ENCODE data around the gene GLT8D2.

The GLT8D2 gene

GRCh38 chr12:104091136-104091535 lies 41.1 kb upstream of the GLT8D2 start:
- Histone ChIP-seq H3K18ac (ENCODE audit: low read length) (peak overlapping the region; percentile 13), H3K27ac (replicated peaks; ENCODE audit: low read length) (peak overlapping the region; percentile 19), H3K4me3 (ENCODE audit: low read length in 2 of 2) (no peak overlapping the region), H3K4me2 (ENCODE audit: insufficient read depth, low read length, poor library complexity, severe bottlenecking) (no peak overlapping the region), H2AK5ac (ENCODE audit: low read depth, low read length) (no peak overlapping the region), H2BK120ac (ENCODE audit: low read depth, low read length) (no peak overlapping the region), H3K4ac (ENCODE audit: low read length) (no peak overlapping the region), H3K36me3 (replicated peaks in 1 of 2; ENCODE audit: control insufficient read depth in 2 of 2, insufficient read depth in 2 of 2, low read length in 2 of 2) (peaks cover 0 to 25% of the 10 kb centered on the region in 2 donors), H2BK15ac (ENCODE audit: low read length) (no peak overlapping the region), H2BK5ac (ENCODE audit: low read length) (no peak overlapping the region), H3K4me1 (ENCODE audit: control insufficient read depth in 2 of 2, insufficient read depth in 1 of 2, low read depth in 1 of 2, low read length in 2 of 2) (peaks cover 0 to 2% of the 10 kb centered on the region in 2 donors), H3K79me1 (ENCODE audit: low read depth, low read length) (no peaks in the 10 kb centered on the region), H3K9ac (ENCODE audit: low read depth, low read length, poor library complexity) (no peak overlapping the region), H3K14ac (ENCODE audit: low read length) (no peak overlapping the region), H2BK12ac (ENCODE audit: low read length) (no peak overlapping the region), H4K8ac (ENCODE audit: low read depth, low read length) (peak overlapping the region; percentile 65), H3K9me3 (replicated peaks in 1 of 2; ENCODE audit: control insufficient read depth in 2 of 2, insufficient read depth in 1 of 2, low read depth in 1 of 2, low read length in 2 of 2) (no peaks in the 10 kb centered on the region), H4K91ac (ENCODE audit: low read depth, low read length, poor library complexity) (no peak overlapping the region), H3K27me3 (ENCODE audit: control insufficient read depth in 3 of 3, insufficient read depth in 3 of 3, low read depth in 1 of 3, low read length in 3 of 3) (no peaks in the 10 kb centered on the region), H3K23ac (ENCODE audit: low read depth, low read length, poor library complexity) (no peak overlapping the region), H2AFZ (ENCODE audit: low read length) (no peak overlapping the region)
- no peak for DNase-seq (ENCODE audit: low spot score)
- WGBS, 2 donors (ENCODE audit: extremely low coverage in 2 of 2, insufficient read length in 2 of 2, insufficient replicate concordance in 1 of 2): no CpG with 5 or more reads among the region's 4 CpGs

- Histone ChIP-seq H2BK120ac (ENCODE audit: low read depth, low read length) (no peak overlapping the region), H3K79me1 (ENCODE audit: low read depth, low read length) (no peaks in the 10 kb centered on the region), H3K9me3 (replicated peaks in 1 of 2; ENCODE audit: control insufficient read depth in 2 of 2, insufficient read depth in 1 of 2, low read depth in 1 of 2, low read length in 2 of 2) (no peaks in the 10 kb centered on the region), H3K23ac (ENCODE audit: low read depth, low read length, poor library complexity) (no peak overlapping the region), H2AK5ac (ENCODE audit: low read depth, low read length) (no peak overlapping the region), H2AFZ (ENCODE audit: low read length) (no peak overlapping the region), H2BK15ac (ENCODE audit: low read length) (no peak overlapping the region), H3K4ac (ENCODE audit: low read length) (no peak overlapping the region), H3K36me3 (replicated peaks in 1 of 2; ENCODE audit: control insufficient read depth in 2 of 2, insufficient read depth in 2 of 2, low read length in 2 of 2) (peaks cover 0 to 25% of the 10 kb centered on the region in 2 donors), H3K9ac (ENCODE audit: low read depth, low read length, poor library complexity) (no peak overlapping the region), H3K4me3 (ENCODE audit: low read length in 2 of 2) (no peak overlapping the region), H4K91ac (ENCODE audit: low read depth, low read length, poor library complexity) (no peak overlapping the region), H2BK12ac (ENCODE audit: low read length) (no peak overlapping the region), H3K27ac (replicated peaks; ENCODE audit: low read length) (peak overlapping the region; percentile 19), H3K4me2 (ENCODE audit: insufficient read depth, low read length, poor library complexity, severe bottlenecking) (no peak overlapping the region), H2BK5ac (ENCODE audit: low read length) (no peak overlapping the region), H3K4me1 (ENCODE audit: control insufficient read depth in 2 of 2, insufficient read depth in 1 of 2, low read depth in 1 of 2, low read length in 2 of 2) (peaks cover 0 to 2% of the 10 kb centered on the region in 2 donors), H3K14ac (ENCODE audit: low read length) (no peak overlapping the region), H3K27me3 (ENCODE audit: control insufficient read depth in 3 of 3, insufficient read depth in 3 of 3, low read depth in 1 of 3, low read length in 3 of 3) (no peaks in the 10 kb centered on the region), H3K18ac (ENCODE audit: low read length) (no peak overlapping the region), H4K8ac (ENCODE audit: low read depth, low read length) (no peak overlapping the region)
- WGBS, 2 donors (ENCODE audit: extremely low coverage in 2 of 2, insufficient read length in 2 of 2, insufficient replicate concordance in 1 of 2): no CpG with 5 or more reads among the region's 1 CpG
- no peak for DNase-seq (ENCODE audit: low spot score)
Measured at GRCh38 chr12:104090685-104091084, 40.7 kb upstream of the GLT8D2 start.

- H3K9me3 ChIP-seq (replicated peaks in 1 of 2; ENCODE audit: control insufficient read depth in 2 of 2, insufficient read depth in 1 of 2, low read depth in 1 of 2, low read length in 2 of 2): no peaks in the 10 kb centered on the region
- no peak overlapping the region for H2AK5ac ChIP-seq (ENCODE audit: low read depth, low read length)
- H2AFZ ChIP-seq (ENCODE audit: low read length): no peak overlapping the region
- no peak overlapping the region for H3K14ac ChIP-seq (ENCODE audit: low read length)
- H4K91ac ChIP-seq (ENCODE audit: low read depth, low read length, poor library complexity): no peak overlapping the region
- no peak for DNase-seq (ENCODE audit: low spot score)
- H3K4me2 ChIP-seq (ENCODE audit: insufficient read depth, low read length, poor library complexity, severe bottlenecking): no peak overlapping the region
- H3K23ac ChIP-seq (ENCODE audit: low read depth, low read length, poor library complexity): no peak overlapping the region
- H3K4ac ChIP-seq (ENCODE audit: low read length): no peak overlapping the region
- no peak overlapping the region for H4K8ac ChIP-seq (ENCODE audit: low read depth, low read length)
- no peak overlapping the region for H3K4me3 ChIP-seq (ENCODE audit: low read length in 2 of 2)
- no peak overlapping the region for H3K27ac ChIP-seq (replicated peaks; ENCODE audit: low read length)
- H3K27me3 ChIP-seq (ENCODE audit: control insufficient read depth in 3 of 3, insufficient read depth in 3 of 3, low read depth in 1 of 3, low read length in 3 of 3): no peaks in the 10 kb centered on the region
- peaks cover 0 to 24% of the 10 kb centered on the region in 2 donors for H3K36me3 ChIP-seq (replicated peaks in 1 of 2; ENCODE audit: control insufficient read depth in 2 of 2, insufficient read depth in 2 of 2, low read length in 2 of 2)
- H2BK12ac ChIP-seq (ENCODE audit: low read length): no peak overlapping the region
- no peaks in the 10 kb centered on the region for H3K79me1 ChIP-seq (ENCODE audit: low read depth, low read length)
- H2BK5ac ChIP-seq (ENCODE audit: low read length): no peak overlapping the region
- H3K9ac ChIP-seq (ENCODE audit: low read depth, low read length, poor library complexity): no peak overlapping the region
- no peak overlapping the region for H3K18ac ChIP-seq (ENCODE audit: low read length)
- no peak overlapping the region for H2BK120ac ChIP-seq (ENCODE audit: low read depth, low read length)
- H2BK15ac ChIP-seq (ENCODE audit: low read length): no peak overlapping the region
- no CpG with 5 or more reads among the region's 8 CpGs for WGBS, 2 donors (ENCODE audit: extremely low coverage in 2 of 2, insufficient read length in 2 of 2, insufficient replicate concordance in 1 of 2)
- H3K4me1 ChIP-seq (ENCODE audit: control insufficient read depth in 2 of 2, insufficient read depth in 1 of 2, low read depth in 1 of 2, low read length in 2 of 2): no peaks in the 10 kb centered on the region
Measured at GRCh38 chr12:104083769-104084475, 33.9 kb upstream of the GLT8D2 start.

GRCh38 chr12:104080764-104081163 lies 30.8 kb upstream of the GLT8D2 start:
- Histone ChIP-seq H3K27me3 (ENCODE audit: control insufficient read depth in 3 of 3, insufficient read depth in 3 of 3, low read depth in 1 of 3, low read length in 3 of 3) (no peaks in the 10 kb centered on the region), H3K23ac (ENCODE audit: low read depth, low read length, poor library complexity) (no peak overlapping the region), H3K36me3 (replicated peaks in 1 of 2; ENCODE audit: control insufficient read depth in 2 of 2, insufficient read depth in 2 of 2, low read length in 2 of 2) (peaks cover 0 to 11% of the 10 kb centered on the region in 2 donors), H3K9me3 (replicated peaks in 1 of 2; ENCODE audit: control insufficient read depth in 2 of 2, insufficient read depth in 1 of 2, low read depth in 1 of 2, low read length in 2 of 2) (no peaks in the 10 kb centered on the region), H4K91ac (ENCODE audit: low read depth, low read length, poor library complexity) (no peak overlapping the region), H3K79me1 (ENCODE audit: low read depth, low read length) (no peaks in the 10 kb centered on the region), H2BK120ac (ENCODE audit: low read depth, low read length) (no peak overlapping the region), H3K9ac (ENCODE audit: low read depth, low read length, poor library complexity) (no peak overlapping the region), H3K4me3 (ENCODE audit: low read length in 2 of 2) (no peak overlapping the region), H3K27ac (replicated peaks; ENCODE audit: low read length) (no peak overlapping the region), H2AK5ac (ENCODE audit: low read depth, low read length) (no peak overlapping the region), H3K4me2 (ENCODE audit: insufficient read depth, low read length, poor library complexity, severe bottlenecking) (no peak overlapping the region), H2AFZ (ENCODE audit: low read length) (no peak overlapping the region), H2BK12ac (ENCODE audit: low read length) (no peak overlapping the region), H4K8ac (ENCODE audit: low read depth, low read length) (no peak overlapping the region), H3K18ac (ENCODE audit: low read length) (no peak overlapping the region), H2BK5ac (ENCODE audit: low read length) (no peak overlapping the region), H3K14ac (ENCODE audit: low read length) (no peak overlapping the region), H3K4ac (ENCODE audit: low read length) (no peak overlapping the region), H2BK15ac (ENCODE audit: low read length) (no peak overlapping the region), H3K4me1 (ENCODE audit: control insufficient read depth in 2 of 2, insufficient read depth in 1 of 2, low read depth in 1 of 2, low read length in 2 of 2) (no peaks in the 10 kb centered on the region)
- no CpG with 5 or more reads among the region's 1 CpG for WGBS, 2 donors (ENCODE audit: extremely low coverage in 2 of 2, insufficient read length in 2 of 2, insufficient replicate concordance in 1 of 2)
- no peak for DNase-seq (ENCODE audit: low spot score)
